Stimulated activated naive CD8-positive, alpha-beta T cell treated with anti-CD3 and anti-CD28 coated beads, Interleukin-15, amount 100 ng/mL, for 72 hours (primary cell): ENCODE results near the gene NHEJ1.

ENCODE experiments used
- ATAC-seq: fragments of 150-1000 bp; cut with Tn5 transposase; 2 replicates; pipeline ENCODE4 v1.10.0; 2021; ENCODE audit warnings: mild to moderate bottlenecking, moderate library complexity
- DNase-seq, 2 donors: peaks; one replicate each; pipeline ENCODE4 v3.0.0; 2021 to 2022
- H3K27ac Mint-ChIP-seq, 2 donors: one replicate each; pipeline ENCODE4 v1.8.0; 2022; ENCODE audit warnings: mild to moderate bottlenecking in 2 of 2, mixed read lengths in 2 of 2, moderate library complexity in 2 of 2
- H3K27me3 Mint-ChIP-seq: one replicate; pipeline ENCODE4 v1.8.0; 2022; ENCODE audit warnings: mixed read lengths
- H3K4me1 Mint-ChIP-seq: one replicate; pipeline ENCODE4 v1.8.0; 2022; ENCODE audit warnings: mild to moderate bottlenecking, mixed read lengths
- H3K4me3 Mint-ChIP-seq, 2 donors: one replicate each; pipeline ENCODE4 v1.8.0; 2022; ENCODE audit warnings: mild to moderate bottlenecking in 2 of 2, mixed read lengths in 2 of 2, moderate library complexity in 1 of 2
- H3K9me3 Mint-ChIP-seq, 2 donors: one replicate each; pipeline ENCODE4 v1.8.0; 2022; ENCODE audit warnings: mixed read lengths in 2 of 2

NHEJ1 gene

DNA sequence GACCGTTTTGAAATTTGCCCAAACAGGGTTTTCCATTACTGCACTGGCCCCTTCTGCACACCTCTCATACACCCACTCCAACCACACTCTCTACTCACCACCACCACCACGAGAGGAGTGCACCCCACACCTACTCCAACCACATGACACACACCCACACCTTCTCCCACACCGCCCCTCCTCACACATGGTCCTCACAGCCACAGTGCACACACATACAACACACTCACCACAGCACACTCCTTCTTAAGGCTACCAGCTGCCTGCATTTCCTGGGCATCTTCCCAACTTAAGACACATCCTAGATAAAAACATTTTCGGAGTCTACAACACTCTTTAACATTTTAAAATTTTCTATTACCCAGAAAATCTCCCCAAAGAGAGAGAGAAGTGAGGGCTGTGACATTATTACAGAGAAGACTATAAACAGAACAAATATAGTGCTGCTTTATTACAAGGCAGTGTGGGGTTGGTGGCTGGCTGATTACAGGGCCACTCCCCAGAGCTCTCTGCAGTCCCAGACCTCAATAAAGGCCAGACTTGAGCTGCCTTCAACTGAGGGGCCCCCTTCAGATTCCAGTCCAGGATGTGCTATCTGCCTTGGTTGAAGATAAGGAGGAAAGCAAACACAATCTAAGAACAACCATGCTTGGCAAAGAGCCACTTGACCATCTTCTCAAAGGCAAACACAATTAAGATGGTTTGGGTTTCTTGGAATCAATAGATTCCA is 36.1 kb downstream of the NHEJ1 start:
- no peaks in the 10 kb centered on the region for H3K27me3 Mint-ChIP-seq
- peak overlapping the region in 1 of 2 donors; percentile 16 for H3K27ac Mint-ChIP-seq
- H3K4me1 Mint-ChIP-seq = peaks cover 26% of the 10 kb centered on the region
- no peaks in the 10 kb centered on the region for H3K9me3 Mint-ChIP-seq
- ATAC-seq (peak; percentile 67), DNase-seq (no peak)
- no peak overlapping the region for H3K4me3 Mint-ChIP-seq

- Mint-ChIP-seq H3K4me1 (peaks cover 22% of the 10 kb centered on the region), H3K27ac (no peak overlapping the region), H3K9me3 (no peaks in the 10 kb centered on the region), H3K4me3 (no peak overlapping the region), H3K27me3 (no peaks in the 10 kb centered on the region)
- ATAC-seq (no peak), DNase-seq (no peak)
Measured at GRCh38 chr2:219123356-219124135, 37.1 kb downstream of the NHEJ1 start.

DNA sequence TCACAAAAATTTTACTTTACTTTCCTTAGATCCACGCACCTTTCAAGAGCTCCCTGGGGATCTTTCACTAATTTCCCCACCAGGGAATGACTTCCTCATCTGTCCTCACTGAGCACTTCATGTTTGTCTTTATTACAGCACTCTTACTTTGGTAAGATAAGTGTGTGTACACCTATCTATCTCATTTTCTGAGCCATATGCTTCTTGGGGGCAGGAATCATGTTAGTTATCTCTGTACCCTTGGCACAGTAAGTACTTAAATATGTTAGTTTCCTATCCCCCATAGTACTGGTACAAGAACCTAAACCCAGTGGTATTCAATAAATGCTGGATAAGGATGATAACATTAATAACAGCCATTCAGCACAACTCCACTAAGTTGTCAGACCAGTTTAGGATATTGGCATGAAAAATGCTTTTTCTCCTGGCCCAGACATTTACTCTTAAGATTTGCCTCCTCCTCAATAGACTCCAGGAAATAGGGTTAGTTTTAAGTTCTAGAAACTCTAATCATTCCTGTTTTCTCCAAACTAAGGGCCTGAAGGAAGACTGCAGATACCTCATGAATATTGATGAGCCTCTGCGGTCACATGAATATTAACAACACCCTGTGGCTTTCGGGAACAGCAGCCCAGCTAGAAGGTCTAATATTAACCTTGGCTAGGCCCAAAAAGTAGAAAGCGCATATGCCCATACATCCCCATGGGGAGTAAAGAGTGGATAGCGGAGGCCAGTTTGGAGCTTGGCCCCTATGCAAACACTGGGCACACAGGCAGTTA is 38.2 kb downstream of the NHEJ1 start:
- H3K27ac Mint-ChIP-seq = no peak overlapping the region
- no peak for ATAC-seq
- H3K4me1 Mint-ChIP-seq = peaks cover 20% of the 10 kb centered on the region
- H3K4me3 Mint-ChIP-seq = no peak overlapping the region
- no peak for DNase-seq
- H3K9me3 Mint-ChIP-seq = no peaks in the 10 kb centered on the region
- no peaks in the 10 kb centered on the region for H3K27me3 Mint-ChIP-seq

GRCh38 chr2:219120082-219120481 is 40.5 kb downstream of the NHEJ1 start:
- Mint-ChIP-seq H3K4me3 (no peak overlapping the region), H3K27me3 (no peaks in the 10 kb centered on the region), H3K27ac (no peak overlapping the region), H3K4me1 (peaks cover 28% of the 10 kb centered on the region), H3K9me3 (no peaks in the 10 kb centered on the region)
- ATAC-seq (peak; percentile 50), DNase-seq (no peak)

DNA sequence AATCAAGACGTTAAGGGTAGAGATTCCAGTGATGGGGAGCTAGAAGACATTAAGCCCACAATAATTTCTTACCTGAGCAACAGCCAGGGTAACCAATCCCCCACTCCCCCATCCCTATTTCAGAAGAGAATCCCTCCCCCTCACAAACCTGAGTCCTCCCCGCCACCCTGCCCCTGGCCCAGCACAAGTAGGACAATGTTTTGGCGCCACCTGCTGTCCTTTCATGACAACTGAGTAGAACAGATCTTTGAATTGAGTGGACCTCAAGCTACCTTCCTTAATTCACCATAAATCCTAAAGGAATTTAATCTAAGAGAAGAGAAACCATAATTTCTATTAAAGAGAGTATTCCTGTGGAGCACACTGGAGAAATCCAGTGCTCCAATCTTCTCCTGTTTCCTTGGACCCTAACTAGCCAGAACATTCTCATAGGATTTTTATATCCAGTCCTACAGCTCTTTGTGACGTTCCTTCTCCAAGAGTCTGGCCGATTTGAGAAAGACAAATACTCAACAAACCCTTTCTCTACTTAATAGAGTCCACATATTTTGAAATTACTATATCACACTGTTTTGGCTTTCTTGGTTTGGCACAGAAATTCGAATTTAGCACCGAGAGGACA is 41.1 kb downstream of the NHEJ1 start:
- H3K27ac Mint-ChIP-seq = no peak overlapping the region
- no peaks in the 10 kb centered on the region for H3K27me3 Mint-ChIP-seq
- H3K9me3 Mint-ChIP-seq = no peaks in the 10 kb centered on the region
- peak; percentile 50 to 55 for DNase-seq
- peaks cover 27% of the 10 kb centered on the region for H3K4me1 Mint-ChIP-seq
- no peak overlapping the region for H3K4me3 Mint-ChIP-seq
- ATAC-seq = no peak

- no peak for ATAC-seq
- DNase-seq = no peak
- Mint-ChIP-seq H3K4me1 (peaks cover 18% of the 10 kb centered on the region), H3K27me3 (no peaks in the 10 kb centered on the region), H3K4me3 (no peak overlapping the region), H3K27ac (no peak overlapping the region), H3K9me3 (no peaks in the 10 kb centered on the region)
Measured at GRCh38 chr2:219118504-219118903, 42.1 kb downstream of the NHEJ1 start.

- Mint-ChIP-seq H3K27ac (no peak overlapping the region), H3K4me3 (no peak overlapping the region), H3K9me3 (no peaks in the 10 kb centered on the region), H3K27me3 (no peaks in the 10 kb centered on the region), H3K4me1 (peaks cover 18% of the 10 kb centered on the region)
- ATAC-seq (no peak), DNase-seq (no peak)
Measured at GRCh38 chr2:219116776-219117646, 43.6 kb downstream of the NHEJ1 start.

DNA sequence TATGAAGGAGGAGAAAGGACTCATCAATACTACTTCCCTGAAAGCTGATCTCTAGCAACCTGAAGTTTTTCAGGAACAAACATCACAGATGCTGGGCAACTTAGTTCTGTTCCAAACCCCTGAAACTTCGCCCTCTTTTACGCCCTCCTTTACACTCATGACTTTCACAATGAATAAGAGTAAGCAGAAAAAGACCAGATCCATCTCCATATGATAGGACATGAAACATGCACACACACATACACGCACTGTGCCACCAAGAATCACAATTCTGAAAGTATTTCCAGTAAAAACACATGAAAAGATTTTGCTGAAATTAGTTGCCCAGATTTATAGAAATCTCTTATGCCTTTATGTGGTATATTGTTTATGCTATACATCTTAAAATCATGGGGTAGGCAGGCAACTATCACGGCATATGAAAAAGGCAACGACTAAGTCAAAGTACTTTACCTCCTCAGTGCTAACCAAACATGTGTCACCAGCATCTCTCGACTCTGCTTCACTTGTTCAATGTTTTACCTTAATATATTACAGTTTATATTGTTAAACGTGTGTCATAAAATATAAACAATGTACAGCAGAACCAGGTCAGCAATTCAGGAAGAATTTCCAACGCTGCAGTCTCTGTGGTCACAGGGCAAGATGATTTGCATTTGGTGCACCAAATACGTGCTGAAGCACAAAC is 47.8 kb downstream of the NHEJ1 start:
- Mint-ChIP-seq H3K4me3 (no peak overlapping the region), H3K27ac (no peak overlapping the region), H3K9me3 (no peaks in the 10 kb centered on the region), H3K27me3 (no peaks in the 10 kb centered on the region), H3K4me1 (peaks cover 51% of the 10 kb centered on the region)
- DNase-seq (no peak), ATAC-seq (peak; percentile 34)

GRCh38 chr2:219112062-219112406 is 48.6 kb downstream of the NHEJ1 start:
- DNase-seq = no peak
- H3K9me3 Mint-ChIP-seq = no peaks in the 10 kb centered on the region
- H3K27ac Mint-ChIP-seq = no peak overlapping the region
- H3K27me3 Mint-ChIP-seq = no peaks in the 10 kb centered on the region
- no peak overlapping the region for H3K4me3 Mint-ChIP-seq
- peaks cover 50% of the 10 kb centered on the region for H3K4me1 Mint-ChIP-seq
- no peak for ATAC-seq

- Mint-ChIP-seq H3K4me3 (no peak overlapping the region), H3K4me1 (peaks cover 53% of the 10 kb centered on the region), H3K27ac (peak overlapping the region in 1 of 2 donors; percentile 63), H3K27me3 (no peaks in the 10 kb centered on the region), H3K9me3 (no peaks in the 10 kb centered on the region)
- DNase-seq (no peak), ATAC-seq (no peak)
Measured at GRCh38 chr2:219111375-219112061, 49.1 kb downstream of the NHEJ1 start.

DNA sequence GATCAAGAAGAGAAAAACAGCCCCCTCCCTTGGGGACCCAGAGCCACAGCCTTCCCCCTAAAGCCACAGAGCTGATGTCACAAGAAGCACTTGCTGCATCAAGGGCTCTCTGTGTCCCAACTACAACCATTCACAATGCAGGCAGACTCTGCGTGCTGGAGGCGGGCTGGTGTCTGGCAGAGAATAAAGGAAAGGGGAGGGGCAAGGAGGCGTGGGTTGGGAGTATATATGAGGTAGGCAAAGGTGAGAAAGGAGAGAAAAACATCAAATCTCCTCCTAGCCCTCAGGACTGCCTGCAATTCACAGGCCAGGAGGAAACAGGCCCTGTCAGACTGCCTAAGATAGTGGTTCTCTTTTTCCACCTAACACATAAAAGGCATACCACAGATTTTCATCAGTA is 51.1 kb downstream of the NHEJ1 start:
- peak overlapping the region; percentile 31 to 69 for H3K4me3 Mint-ChIP-seq
- H3K27me3 Mint-ChIP-seq = no peaks in the 10 kb centered on the region
- no peaks in the 10 kb centered on the region for H3K9me3 Mint-ChIP-seq
- peaks cover 61% of the 10 kb centered on the region for H3K4me1 Mint-ChIP-seq
- peak overlapping the region; percentile 79 to 89 for H3K27ac Mint-ChIP-seq
- peak; percentile 96 for ATAC-seq
- peak; percentile 68 to 70 for DNase-seq

DNA sequence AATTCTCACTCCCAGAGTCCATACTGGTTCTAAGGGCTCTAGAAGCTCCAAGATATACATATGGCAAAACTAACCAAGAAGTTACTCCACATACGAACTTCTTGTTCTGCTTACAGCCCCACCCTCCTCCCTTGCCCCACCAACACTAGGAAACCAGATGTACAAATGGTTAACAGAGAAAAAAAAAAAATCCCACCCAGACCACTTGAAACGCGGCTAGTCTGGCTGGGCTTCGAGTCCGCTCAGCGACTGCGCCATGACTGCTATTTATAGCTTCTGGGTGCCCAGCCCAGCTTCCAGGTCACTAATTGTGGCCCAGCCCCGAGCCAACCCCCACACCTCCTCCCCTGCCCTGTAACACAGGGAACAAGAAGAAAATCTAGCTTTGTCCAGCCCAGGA is 52.9 kb downstream of the NHEJ1 start:
- H3K9me3 Mint-ChIP-seq = no peaks in the 10 kb centered on the region
- ATAC-seq (no peak), DNase-seq (no peak)
- H3K4me1 Mint-ChIP-seq = peaks cover 68% of the 10 kb centered on the region
- H3K27me3 Mint-ChIP-seq = no peaks in the 10 kb centered on the region
- no peak overlapping the region for H3K4me3 Mint-ChIP-seq
- peak overlapping the region in 1 of 2 donors; percentile 21 for H3K27ac Mint-ChIP-seq

DNA sequence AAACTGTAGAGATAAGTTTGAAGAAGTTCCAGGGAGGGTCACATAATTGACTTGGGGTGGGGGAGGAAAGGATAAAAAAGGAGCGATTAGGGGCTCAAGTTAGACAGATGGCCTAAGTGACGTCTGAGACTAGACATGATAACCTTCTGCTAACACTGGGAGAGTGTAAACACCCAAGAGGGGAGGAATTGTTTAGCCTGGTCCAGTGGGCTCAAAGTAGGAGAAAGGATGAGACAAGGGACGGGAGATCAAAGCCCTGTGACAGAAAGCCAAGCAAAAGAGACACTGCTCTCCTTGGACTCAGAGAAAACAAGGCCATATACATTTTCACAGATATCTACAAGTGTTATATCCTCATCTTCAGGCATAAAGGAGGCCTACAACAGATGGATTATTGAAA is 54.4 kb downstream of the NHEJ1 start:
- no peak overlapping the region for H3K27ac Mint-ChIP-seq
- H3K9me3 Mint-ChIP-seq = no peaks in the 10 kb centered on the region
- H3K4me3 Mint-ChIP-seq = no peak overlapping the region
- H3K27me3 Mint-ChIP-seq = no peaks in the 10 kb centered on the region
- no peak for DNase-seq
- no peak for ATAC-seq
- peaks cover 63% of the 10 kb centered on the region for H3K4me1 Mint-ChIP-seq
